Posterior vena cava (tissue), 2 donors: ENCODE data around the gene LHCGR. TPM values are rescaled to one million over a fixed set of nuclear protein-coding genes. Genes with fewer than 3 reads are reported as not detected.

ENCODE experiments used
- DNase-seq: peaks from one replicate; pipeline ENCODE4 v3.0.0-alpha.2; 2020; ENCODE audit warnings: low spot score
- intact Hi-C, 2 donors: fragments of 100-400 bp; cut with DNase I; formaldehyde crosslinking; loops; one replicate each; pipeline versions ENCODE4 v1.14.1 to v1.14.2; 2022 to 2023
- total RNA-seq, 2 donors: library from RNA; stranded (reverse); fragmentation: NEBNext Ultra II Directional; extraction: Animal tissue kit (Norgen Biotek cat#: 25700); gene quantifications; one replicate each; pipeline ENCODE4 v1.2.1, GENCODE V29; 2021
- donor health status: DM: yes; HTN: yes; CAD: no.
- donor health status: DM: yes; HTN: yes; CAD: no.

Gene LHCGR
- total RNA-seq, 2 donors from 2014 or later, result 0.37 TPM; not detected in 1

DNA sequence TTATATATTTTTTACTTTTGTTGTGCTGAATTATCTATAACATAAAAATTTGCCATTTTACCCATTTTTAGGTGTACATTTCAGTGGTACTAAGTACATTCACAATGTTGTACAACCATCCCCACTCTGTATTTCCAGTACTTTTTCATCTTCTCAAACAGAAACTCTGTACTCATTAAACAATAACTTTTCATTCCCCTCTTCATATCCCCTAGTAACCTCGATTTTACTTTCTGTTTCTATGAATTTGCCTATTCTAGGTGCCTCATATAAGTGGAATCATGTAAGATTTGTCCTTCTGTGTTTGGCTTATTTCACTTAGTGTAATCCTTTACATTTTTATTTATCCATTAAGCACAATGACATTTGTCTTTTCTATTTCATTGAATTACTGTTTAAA lies 86.5 kb downstream of the LHCGR start:
- intact Hi-C loops, result no loop called here
- DNase-seq, result no peak

DNA sequence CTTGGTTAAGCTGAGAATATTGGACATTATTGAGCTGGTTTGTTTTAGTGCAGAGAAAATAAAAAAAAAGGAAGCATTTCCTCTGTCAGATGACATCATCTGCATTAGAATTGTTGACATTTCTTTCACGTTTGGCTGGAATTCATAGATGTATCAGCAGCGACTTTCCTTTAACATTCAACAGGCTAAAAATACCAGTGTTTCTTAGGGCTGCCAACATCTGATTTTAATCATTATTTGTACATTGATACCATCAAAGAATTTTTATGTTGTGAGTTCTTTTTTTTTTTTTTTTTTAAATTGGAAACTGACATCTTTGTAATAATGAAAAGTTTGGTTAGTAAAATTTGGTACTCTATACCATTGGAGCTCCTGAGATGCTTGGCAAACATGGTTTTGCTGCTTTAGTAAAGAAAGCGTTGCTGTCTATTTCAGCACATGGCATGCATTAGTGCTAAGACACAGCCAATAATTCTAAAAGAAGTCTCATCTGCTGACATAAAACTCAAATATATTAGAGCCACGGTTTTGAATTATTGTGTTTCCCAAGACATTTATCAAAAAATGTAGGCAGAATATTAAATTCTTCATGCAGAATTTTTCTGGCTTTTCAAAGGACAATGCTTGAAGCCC lies 104.2 kb downstream of the LHCGR start:
- DNase-seq, result no peak
- intact Hi-C loops, result no loop called here

DNA sequence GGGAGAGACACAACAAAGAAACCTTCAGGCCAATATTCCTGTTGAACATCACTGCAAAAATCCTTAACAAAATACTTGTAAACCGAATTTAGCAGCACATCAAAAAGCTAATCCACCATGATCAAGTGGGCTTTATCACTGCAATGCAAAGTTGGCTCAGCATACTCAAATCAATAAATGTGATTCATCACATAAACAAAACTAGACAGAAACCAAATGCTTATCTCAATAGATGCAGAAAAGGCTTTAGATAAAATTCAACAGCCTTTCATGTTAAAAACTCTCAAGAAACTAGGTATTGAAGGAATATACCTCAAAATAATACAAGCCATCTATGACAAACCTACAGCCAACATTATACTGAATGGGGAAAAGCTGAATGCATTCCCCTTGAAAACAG lies 117.3 kb downstream of the LHCGR start:
- no peak for DNase-seq
- intact Hi-C loops, result no loop called here

Other genes with a start within 250 kb of the LHCGR start
- gene STON1, start 225.6 kb downstream of the LHCGR start, total RNA-seq, result 10 to 100 TPM; 44.7 to 47.9 TPM
- gene GTF2A1L, start 137.9 kb downstream of the LHCGR start, total RNA-seq, result 1 to 10 TPM in 1 of 2 donors, not detected in 1; 7.4 TPM